DMS53 (cell line): Measurements from ENCODE around the gene LEMD1.

Experiments
- DNase-seq: peaks from one replicate; lab custom pipeline; 2025; lab: John Stamatoyannopoulos, UW

Gene LEMD1

GRCh38 chr1:205354259-205355074 lies 67.4 kb downstream of the LEMD1 start:
- DNase-seq = peak; percentile 85

GRCh38 chr1:205353612-205354011 lies 68.2 kb downstream of the LEMD1 start:
- DNase-seq = peak; percentile 41

GRCh38 chr1:205353191-205353590 lies 68.7 kb downstream of the LEMD1 start:
- DNase-seq = no peak

- peak; percentile 91 for DNase-seq
These were observed 69.7 kb downstream of the LEMD1 start for GRCh38 chr1:205351984-205352713.

GRCh38 chr1:205350691-205351141 lies 71.1 kb downstream of the LEMD1 start:
- no peak for DNase-seq

- DNase-seq = no peak
These were observed 71.7 kb downstream of the LEMD1 start for GRCh38 chr1:205350124-205350523.

GRCh38 chr1:205348554-205349487 lies 73.0 kb downstream of the LEMD1 start:
- DNase-seq = peak; percentile 26

GRCh38 chr1:205346956-205347574 lies 74.8 kb downstream of the LEMD1 start:
- DNase-seq = peak; percentile 86

- no peak for DNase-seq
These were observed 76.1 kb downstream of the LEMD1 start for GRCh38 chr1:205345761-205346160.

GRCh38 chr1:205344066-205344928 lies 77.6 kb downstream of the LEMD1 start:
- peak; percentile 83 for DNase-seq

- peak; percentile 74 for DNase-seq
These were observed 78.3 kb downstream of the LEMD1 start for GRCh38 chr1:205343431-205344065.

- DNase-seq = no peak
These were observed 78.9 kb downstream of the LEMD1 start for GRCh38 chr1:205342986-205343385.

- DNase-seq = peak; percentile 46
These were observed 81.2 kb downstream of the LEMD1 start for GRCh38 chr1:205340676-205341075.

- no peak for DNase-seq
These were observed 82.1 kb downstream of the LEMD1 start for GRCh38 chr1:205339717-205340116.

- no peak for DNase-seq
These were observed 82.6 kb downstream of the LEMD1 start for GRCh38 chr1:205339197-205339702.

- no peak for DNase-seq
These were observed 83.8 kb downstream of the LEMD1 start for GRCh38 chr1:205338011-205338410.

GRCh38 chr1:205337481-205337880 lies 84.4 kb downstream of the LEMD1 start:
- DNase-seq = no peak

GRCh38 chr1:205335692-205336091 lies 86.2 kb downstream of the LEMD1 start:
- peak; percentile 94 for DNase-seq

GRCh38 chr1:205332015-205332791 lies 89.7 kb downstream of the LEMD1 start:
- no peak for DNase-seq
